ENCODE results near the gene SPATA7. TPM values are rescaled to one million over a fixed set of nuclear protein-coding genes. Genes with fewer than 3 reads are reported as not detected.

Gene SPATA7
- total RNA-seq, 1 experiment from 2014 or later = 5.3 TPM

DNA sequence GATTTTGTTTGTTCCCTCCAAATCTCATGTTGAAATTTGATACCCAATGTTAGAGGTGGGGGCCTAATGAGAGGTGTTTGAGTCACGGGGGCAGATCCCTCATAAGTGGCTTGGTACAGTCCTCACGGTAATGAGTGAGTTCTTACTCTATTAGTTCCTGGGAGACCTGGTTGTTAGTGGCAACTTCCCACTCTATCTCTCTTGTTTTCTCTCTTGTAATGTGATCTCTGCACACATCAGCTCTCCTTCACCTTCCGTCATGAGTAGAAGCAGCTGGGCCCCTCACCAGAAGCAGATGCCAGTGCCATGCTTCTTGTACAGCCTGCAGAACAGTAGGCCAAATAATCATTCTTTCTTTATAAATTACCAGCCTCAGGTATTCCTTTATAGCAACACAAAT is 32.8 kb upstream of the SPATA7 start:
- H4K91ac ChIP-seq (ENCODE audit: insufficient read length, low read depth, low read length) = no peak overlapping the region
- no peak overlapping the region for H2AK5ac ChIP-seq (ENCODE audit: insufficient read length, low read length)
- H3K23ac ChIP-seq (ENCODE audit: insufficient read length, low read depth, low read length) = no peak overlapping the region
- no peak overlapping the region for H2BK12ac ChIP-seq (ENCODE audit: insufficient read length, low read depth, low read length)
- H3K79me2 ChIP-seq (ENCODE audit: insufficient read depth, low read length) = no peaks in the 10 kb centered on the region
- no peaks in the 10 kb centered on the region for H3K79me1 ChIP-seq (ENCODE audit: insufficient read depth, low read depth, low read length, poor library complexity, severe bottlenecking)
- H4K20me1 ChIP-seq (ENCODE audit: control insufficient read depth, insufficient read depth, insufficient read length) = no peaks in the 10 kb centered on the region
- H3K9me3 ChIP-seq (ENCODE audit: control insufficient read depth, low read depth, low read length) = no peaks in the 10 kb centered on the region
- Mint-ChIP-seq H3K4me3 (no peak overlapping the region), H3K36me3 (ENCODE audit: insufficient read depth in 1 of 3, low read depth in 3 of 3) (no peaks in the 10 kb centered on the region), H3K27ac (no peak overlapping the region), H3K9me3 (no peaks in the 10 kb centered on the region; a peak in 1 of 5 replicates), H3K4me1 (peaks cover 4 to 5% of the 10 kb centered on the region in 2 experiments; a peak in 2 of 4 replicates), H3K27me3 (ENCODE audit: low read depth) (no peaks in the 10 kb centered on the region; the same call in 1 of the 2 replicates)
- H3K56ac ChIP-seq (ENCODE audit: insufficient read length, low read depth, low read length) = no peak overlapping the region
- no peaks in the 10 kb centered on the region for H3K4me1 ChIP-seq (ENCODE audit: insufficient read depth, low read length)
- H2BK120ac ChIP-seq (ENCODE audit: low read depth, low read length, poor library complexity, severe bottlenecking) = no peak overlapping the region
- H3K27me3 ChIP-seq (ENCODE audit: insufficient read depth, low read length) = no peaks in the 10 kb centered on the region
- H4K8ac ChIP-seq (replicated peaks; ENCODE audit: insufficient read length, low read depth, low read length) = no peak overlapping the region
- no peak overlapping the region for H3K9ac ChIP-seq (ENCODE audit: extremely low read depth, insufficient read length, low read length)
- no peaks in the 10 kb centered on the region for H3K23me2 ChIP-seq (ENCODE audit: insufficient read length, low read depth, low read length, poor library complexity, severe bottlenecking)
- no peak overlapping the region for H2AFZ ChIP-seq (ENCODE audit: low read length)
- H3K4ac ChIP-seq (ENCODE audit: low read depth, low read length) = no peak overlapping the region
- H3K4me2 ChIP-seq (ENCODE audit: insufficient read depth, insufficient read length, low read length) = no peak overlapping the region
- no peak overlapping the region for H3T11ph ChIP-seq (ENCODE audit: low read length)
- TF ChIP-seq, protein P1, sequence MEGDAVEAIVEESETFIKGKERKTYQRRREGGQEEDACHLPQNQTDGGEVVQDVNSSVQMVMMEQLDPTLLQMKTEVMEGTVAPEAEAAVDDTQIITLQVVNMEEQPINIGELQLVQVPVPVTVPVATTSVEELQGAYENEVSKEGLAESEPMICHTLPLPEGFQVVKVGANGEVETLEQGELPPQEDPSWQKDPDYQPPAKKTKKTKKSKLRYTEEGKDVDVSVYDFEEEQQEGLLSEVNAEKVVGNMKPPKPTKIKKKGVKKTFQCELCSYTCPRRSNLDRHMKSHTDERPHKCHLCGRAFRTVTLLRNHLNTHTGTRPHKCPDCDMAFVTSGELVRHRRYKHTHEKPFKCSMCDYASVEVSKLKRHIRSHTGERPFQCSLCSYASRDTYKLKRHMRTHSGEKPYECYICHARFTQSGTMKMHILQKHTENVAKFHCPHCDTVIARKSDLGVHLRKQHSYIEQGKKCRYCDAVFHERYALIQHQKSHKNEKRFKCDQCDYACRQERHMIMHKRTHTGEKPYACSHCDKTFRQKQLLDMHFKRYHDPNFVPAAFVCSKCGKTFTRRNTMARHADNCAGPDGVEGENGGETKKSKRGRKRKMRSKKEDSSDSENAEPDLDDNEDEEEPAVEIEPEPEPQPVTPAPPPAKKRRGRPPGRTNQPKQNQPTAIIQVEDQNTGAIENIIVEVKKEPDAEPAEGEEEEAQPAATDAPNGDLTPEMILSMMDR (conservative IDR thresholded peaks at IDR 0.05) = no peak
- H2BK20ac ChIP-seq (ENCODE audit: low read depth, low read length, poor library complexity, severe bottlenecking) = no peak overlapping the region
- H2BK15ac ChIP-seq (ENCODE audit: low read depth, low read length) = no peak overlapping the region
- H3K27ac ChIP-seq (ENCODE audit: insufficient read length, low read depth, low read length) = no peak overlapping the region
- no peak overlapping the region for H2BK5ac ChIP-seq (ENCODE audit: insufficient read length, low read length)
- no peak overlapping the region for H3K14ac ChIP-seq (ENCODE audit: insufficient read depth, low read length)
- no peak for DNase-seq
- H4K5ac ChIP-seq (ENCODE audit: insufficient read length, low read depth, low read length) = no peak overlapping the region
- no CpG with 5 or more reads among the region's 3 CpGs for WGBS (ENCODE audit: extremely low coverage, insufficient read length, low lambda C conversion rate)
- H3K18ac ChIP-seq (ENCODE audit: insufficient read length, low read depth, low read length) = no peak overlapping the region

Data from H9 (cell line).